CD1c-positive myeloid dendritic cell (primary cell): Measurements from ENCODE around the gene VSIG10L.

Source experiments
- DNase-seq: peaks from one replicate; pipeline ENCODE4 v3.0.0-alpha.2; 2016; ENCODE audit errors: extremely low spot score

Gene VSIG10L

DNA sequence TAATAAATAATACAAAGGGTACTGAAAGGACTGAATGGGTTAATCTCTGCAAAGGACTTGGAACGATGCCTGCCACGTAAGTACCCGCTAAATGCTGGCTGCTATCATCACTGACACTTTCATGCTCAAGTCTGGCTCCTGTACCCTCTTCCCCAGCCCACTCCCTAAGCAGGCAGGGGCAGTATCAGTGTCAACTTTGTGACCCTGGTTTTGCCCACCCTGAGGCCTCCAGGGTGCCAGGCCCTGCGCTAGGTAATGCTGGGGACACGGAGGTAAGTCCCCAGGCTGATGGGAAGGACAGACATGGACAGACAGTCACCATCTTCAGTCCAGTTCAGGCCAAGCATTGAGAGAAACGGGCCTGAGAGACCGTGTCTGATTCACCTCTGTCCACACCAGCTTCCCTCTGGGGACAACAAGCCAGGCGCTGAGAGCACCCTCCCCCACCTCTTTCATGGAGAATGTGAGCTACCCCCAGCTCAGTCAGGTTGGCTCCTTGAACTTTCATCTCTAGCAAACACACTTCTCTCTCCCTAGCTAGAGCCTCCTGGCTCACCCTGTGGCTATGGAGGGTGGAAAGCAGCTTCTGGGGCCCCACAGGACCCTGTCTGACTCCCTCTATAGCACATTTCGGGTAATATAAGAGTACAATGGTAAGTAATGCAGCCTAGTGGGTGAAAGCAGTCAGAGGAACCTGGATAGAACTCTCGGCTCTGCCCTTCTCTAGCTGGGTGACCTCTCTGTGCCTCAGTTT, 23.4 kb upstream of the VSIG10L start:
- peak; percentile 19 for DNase-seq

DNA sequence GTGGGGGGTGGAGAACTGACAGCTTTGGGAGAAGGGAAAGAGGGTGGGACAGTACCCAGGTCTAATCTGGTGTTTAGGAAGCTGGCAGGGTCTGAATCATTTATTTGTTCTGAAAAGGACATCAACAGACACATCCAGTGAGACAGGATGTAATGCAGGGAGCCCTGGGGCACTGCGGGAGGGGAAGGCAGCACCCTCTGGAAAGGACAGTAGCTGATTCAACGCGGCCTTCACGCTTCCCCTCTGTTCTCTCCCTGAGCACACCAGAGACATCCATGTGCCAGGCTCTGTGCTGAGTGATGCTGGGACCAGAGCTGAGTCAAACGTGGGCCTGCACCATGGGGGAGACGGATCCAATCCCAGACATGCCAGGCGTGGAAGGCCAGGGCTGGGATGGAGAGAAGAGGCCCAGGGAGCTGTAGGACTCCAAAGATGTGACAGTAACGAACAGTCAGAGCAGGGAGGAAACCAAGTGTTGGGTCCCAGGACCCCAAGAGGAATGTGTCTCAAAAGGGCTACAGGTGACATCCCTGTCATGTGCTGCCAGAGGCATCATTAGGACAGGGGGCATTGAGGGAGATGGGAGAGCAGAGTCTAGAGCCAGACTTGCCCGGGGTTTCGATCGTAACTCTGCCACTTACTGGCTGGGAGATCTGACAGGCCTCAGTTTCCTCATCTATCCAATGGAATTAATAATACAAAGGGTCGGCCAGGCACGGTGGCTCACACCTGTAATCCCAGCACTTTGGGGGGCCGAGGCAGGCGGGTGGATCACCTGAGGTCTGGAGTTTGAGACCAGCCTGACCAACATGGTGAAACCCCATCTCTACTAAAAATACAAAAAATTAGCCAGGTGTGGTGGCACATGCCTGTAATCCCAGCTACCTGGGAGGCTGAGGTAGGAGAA, 22.5 kb upstream of the VSIG10L start:
- no peak for DNase-seq

DNA sequence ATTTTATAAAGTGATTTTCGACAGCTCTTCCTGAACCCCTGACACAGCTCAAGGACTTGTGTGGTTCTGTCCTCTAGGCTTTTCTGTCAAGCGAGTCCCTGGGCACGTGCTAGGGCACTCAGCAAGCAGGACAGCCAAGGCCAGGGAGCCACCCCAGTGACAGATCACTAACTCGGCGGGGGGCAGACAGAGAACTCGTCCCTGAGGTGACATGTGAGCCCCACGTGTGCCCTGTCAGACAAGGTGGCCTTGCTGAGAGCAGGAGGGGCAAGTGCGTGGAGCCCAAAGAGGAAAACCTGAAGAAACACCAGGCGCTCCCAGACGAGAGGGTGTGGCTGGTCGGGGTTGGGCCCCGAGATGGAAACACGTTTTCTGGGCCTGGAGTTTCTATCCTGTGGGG, 19.3 kb upstream of the VSIG10L start:
- no peak for DNase-seq

DNA sequence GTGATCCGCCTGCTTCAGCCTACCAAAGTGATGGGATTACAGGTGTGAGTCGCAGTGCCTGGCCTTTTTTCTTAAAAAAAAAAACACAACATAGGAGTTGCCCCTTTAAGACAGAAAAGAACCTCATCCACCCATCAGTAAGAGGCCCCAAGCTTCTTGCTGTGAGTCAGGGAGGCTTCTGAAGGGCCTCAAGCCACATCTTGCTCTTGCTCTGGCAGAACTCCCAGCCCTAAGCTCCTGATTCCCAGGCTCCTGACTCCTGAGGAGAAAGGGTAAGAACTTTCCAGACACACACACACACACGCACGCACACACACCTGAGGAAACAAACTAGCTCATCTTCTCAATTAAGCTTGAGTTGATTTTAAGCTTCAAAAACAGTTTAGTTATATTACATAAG, 17.4 kb upstream of the VSIG10L start:
- no peak for DNase-seq

DNA sequence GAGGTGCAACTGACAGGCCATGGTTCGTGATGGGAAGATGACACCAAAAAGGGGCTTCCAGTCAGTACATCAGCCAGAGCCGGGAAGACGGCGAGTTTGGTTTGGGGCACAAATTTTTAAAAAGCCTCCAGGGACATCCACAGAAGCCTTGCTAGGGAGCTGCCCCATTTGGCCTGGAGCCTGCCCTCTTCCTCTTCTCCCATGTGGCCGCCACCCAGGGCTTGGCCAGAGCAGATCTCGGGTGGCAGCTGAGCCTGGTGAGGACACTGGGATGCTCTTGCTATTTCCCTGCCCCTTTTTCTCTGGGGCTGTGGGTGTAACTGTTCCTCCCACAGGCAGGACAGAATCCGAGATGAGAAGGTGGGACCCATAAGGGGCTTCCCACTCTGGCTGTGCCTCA, 16.0 kb upstream of the VSIG10L start:
- no peak for DNase-seq

DNA sequence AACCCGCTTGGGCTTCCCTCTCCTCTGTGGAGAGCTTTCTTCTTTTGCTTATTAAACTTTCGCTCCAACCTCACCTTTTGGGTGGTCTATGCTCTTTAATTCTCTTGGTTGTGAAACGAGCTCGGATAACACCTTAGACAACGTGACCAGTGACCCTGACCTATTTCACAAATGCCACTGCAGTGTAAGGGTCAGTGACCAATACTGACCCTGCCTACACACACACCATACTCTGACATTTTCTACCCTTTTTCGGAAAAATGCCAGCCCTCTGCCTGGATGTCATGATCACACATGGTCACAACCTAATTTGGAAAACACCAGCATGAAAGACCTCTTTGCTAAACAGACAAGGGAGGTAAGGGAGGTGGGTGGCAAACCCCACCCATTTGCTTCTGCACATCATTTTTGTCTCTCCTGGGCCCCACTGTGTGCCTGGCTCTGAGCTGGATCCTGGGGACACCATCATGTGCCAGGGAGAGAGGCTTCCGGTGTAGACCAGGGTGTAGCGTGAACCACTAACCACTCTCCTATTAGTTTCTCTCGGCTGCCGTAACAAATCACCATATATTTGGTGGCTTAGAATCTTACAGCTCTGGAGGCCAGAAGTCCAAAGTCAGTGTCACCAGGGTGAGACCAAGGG, 14.3 kb upstream of the VSIG10L start:
- no peak for DNase-seq

DNA sequence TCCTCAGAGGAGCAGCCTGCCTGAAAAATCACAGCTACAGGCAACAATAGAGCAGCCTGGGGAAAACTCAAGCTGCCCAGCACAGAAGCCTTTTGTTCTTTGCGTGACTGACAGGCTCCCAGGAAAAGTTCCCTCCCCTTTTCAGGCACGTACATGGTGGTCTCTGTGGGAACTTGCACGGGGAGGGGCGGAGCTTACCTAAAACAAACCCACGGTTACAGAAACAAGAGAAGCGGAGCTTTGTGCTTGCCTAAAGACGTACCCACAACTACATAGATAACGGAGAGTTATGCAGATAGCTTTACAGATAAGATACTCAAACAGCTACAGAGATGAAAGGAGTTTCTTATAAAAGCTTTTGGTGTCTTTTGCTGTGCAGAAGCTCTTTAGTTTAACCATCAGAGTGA, 12.8 kb upstream of the VSIG10L start:
- no peak for DNase-seq

DNA sequence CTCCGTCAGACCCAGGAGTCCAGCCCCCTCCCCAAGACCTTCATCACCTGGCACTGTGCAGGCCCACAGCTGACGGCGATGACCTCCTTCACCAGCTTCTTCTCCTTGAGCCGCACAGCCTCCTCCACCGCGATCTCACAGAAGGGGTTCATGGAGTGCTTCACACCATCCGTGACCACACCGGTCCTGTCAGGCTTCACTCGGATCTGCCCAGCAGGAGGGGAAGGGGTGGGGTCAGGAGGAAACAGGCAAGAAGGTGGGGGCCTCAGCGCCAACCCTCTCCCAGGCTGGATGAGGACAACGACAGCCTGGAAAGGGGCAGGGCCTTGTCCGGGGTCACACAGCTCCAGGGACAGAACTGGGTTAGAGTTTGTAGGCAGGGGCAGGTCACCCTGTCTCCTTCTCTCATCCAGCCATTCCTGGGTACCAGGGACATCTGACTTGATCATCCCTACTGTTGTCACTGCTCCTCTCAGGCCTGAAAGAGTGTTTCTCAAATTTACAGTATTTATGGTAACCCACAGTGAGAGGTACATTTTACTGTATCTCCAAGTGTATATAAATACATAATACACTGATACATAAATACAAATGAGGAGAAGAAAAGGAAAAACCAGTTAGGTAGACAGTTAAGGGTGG, 12.3 kb upstream of the VSIG10L start:
- DNase-seq = no peak

DNA sequence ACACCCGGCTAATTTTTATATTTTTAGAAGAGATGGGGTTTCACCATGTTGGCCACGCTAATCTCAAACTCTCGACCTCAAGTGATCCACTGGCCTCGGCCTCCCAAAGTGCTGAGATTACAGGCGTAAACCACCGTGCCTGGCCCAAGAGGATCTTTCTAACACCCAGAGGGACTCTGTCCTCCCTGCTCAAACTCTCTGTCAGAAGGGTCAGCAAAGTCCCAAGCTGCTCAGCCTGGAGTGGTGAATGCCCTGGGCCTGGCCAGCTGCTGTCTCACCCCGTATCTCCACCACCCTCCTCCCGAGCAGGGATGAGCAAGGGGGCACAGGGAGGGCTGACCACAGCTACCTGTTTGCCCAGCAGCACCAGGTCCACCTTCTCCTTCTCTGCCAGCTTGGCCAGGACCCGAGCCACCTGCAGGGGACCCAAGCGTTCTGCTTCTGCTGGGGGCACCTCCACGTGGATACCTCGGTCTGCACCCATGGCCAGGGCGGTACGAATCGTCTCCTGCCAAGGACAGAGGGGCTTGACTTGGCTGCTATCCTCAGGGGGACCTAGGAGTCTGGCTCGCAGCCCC, 10.9 kb upstream of the VSIG10L start:
- DNase-seq = no peak

DNA sequence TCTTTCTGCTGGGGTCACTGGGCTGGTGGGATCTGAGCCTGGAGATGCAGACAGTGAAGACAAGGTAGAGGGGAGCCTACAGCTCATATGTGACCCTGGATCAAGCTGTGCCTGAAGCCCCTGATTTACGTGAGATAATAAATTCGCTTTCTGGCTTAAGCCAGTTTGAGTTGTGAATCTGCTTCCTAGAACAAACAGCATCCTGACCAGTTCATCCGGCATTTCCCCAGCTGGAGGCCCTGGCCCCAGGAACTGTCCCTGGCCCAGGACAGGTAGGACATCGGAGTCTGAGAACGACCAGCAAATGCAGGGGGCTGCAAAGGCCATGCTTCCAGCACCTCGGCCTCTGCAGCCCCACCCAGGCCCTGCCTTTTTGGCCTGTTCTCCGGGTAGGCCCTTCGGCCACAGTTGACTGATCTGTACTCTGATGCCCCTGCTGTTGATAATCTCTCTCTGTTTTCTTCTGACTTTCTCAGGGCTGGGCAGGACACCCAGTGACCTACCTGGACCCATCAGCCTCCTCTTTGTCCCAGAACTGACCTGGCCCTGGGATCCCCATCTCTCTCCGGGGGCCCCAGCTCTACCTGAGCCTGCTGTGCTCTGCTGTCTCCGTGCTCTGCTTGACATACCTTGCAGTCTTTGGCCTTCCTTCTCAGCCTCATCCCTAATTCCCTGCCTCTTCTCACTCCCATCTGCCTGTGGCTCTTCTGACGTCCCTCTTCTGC, 9.5 kb upstream of the VSIG10L start:
- no peak for DNase-seq

DNA sequence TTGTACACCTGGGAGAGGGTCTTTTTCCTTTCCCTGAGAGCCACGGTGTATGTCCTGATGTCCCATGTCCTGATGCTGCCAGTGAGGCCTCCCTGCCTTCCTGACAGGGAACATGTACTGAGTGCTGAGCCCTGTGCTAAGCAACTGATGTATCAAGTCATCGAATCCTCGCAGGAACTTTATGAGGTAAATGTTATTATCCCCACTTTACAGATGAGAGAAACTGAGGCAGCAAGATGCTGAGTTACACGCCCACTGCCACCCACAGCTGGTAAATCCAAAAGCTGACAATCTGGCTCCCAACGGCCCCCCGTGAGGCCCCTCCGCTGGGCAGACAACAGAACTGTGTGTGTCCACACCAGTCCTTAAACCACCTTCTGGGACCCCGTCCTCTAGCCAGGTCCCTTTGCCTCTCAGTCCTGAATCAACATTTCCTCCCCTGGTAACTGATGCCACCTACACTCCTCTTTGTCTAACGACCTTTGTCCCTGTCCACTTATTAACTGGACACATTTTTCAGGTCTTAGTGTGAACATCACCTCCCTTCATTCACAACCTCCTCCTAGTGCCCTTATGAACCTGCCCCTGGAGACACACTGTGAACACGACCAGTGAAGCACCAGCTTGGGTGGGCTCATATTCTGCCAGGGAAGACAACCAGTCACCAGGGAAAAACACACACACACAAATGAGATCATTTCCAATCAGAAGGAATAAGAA, 5.4 kb upstream of the VSIG10L start:
- DNase-seq = no peak

DNA sequence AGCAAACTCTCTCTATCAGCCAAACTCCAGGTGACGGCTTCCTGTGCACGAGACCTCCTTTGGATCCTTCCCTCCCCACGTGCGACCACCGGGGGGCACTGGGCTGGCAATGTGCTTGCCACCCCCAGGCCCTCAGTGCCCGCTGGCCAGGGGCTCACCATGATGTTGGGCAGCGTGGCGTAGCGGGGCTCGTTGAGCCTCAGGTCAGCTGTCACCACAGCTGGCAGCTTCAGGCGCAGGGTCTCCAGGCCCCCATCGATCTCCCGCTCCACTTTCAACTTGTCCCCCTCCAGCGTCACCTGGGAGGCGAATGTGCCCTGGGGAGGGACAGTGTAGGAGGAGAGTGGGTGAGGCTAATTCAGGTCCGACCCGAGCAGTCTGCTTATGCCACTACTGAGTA, 4.8 kb upstream of the VSIG10L start:
- no peak for DNase-seq

DNA sequence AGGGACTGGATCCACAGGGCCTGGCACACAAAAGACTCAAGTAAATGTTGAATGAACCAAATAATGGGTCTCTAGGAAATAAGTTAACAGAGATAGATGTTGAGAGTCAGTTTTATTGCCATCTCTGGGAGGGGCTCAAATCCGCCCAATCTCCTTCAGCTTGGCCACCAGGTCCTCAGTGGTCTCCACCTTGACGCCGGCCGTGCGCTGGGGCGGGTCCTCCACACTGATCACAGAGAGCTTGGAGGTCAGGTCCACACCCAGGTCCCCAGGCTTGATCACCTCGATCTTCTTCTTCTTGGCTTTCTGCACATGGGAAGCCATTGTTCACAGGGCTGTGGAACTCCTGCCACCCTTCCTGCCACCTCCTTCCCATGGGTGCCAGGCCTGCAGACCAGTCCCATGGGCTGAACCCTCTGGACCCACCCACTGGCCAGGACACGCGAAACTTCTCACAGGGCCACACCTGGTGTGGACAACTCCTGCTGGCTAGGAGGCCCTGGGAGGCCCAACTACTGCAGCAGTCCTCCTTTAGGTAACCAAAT, 3.2 kb upstream of the VSIG10L start:
- DNase-seq = no peak

DNA sequence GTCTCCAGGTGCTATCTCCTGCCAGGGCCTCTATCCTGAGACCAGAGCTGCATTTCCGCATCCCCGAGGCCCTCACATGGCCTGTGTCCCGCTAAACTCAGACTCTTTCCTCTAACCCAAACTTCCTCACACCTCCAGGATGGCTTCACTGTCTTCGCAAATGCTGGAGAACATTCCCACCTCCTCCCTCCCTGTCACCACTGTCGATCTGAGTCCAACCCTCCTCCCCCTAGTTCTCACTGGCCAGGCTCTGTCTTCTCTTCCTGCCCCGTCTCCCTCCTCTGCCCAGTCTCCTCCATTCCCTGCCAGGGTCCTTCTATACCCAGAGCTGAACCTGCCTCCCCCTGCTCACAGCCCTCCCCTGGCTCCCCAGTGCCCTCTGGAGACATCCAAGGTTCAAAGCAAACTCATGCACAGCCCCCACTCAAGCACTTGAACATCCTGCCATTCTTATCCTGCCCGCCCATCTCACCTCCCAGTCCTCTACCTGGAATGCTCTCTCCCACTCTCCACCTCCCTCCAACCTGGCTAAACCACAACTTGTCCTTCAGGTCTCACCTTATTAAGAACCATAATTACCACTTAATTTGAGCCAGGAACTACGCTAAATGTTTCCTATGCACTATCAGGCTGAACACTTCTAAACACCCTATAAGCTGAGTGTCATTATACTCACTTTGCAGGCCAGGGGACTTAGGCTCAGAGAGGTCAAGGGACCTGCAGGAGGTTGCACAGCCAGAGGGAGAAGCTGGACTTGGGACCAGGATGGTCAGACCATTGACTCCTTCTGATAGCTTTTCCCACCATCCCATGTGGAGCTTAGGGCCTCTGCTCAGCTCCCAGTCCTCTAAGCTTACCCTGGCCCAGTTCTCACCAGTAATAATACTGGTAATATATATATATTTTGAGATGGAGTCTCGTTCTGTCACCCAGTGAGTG, 961 bp upstream of the VSIG10L start:
- DNase-seq = no peak

DNA sequence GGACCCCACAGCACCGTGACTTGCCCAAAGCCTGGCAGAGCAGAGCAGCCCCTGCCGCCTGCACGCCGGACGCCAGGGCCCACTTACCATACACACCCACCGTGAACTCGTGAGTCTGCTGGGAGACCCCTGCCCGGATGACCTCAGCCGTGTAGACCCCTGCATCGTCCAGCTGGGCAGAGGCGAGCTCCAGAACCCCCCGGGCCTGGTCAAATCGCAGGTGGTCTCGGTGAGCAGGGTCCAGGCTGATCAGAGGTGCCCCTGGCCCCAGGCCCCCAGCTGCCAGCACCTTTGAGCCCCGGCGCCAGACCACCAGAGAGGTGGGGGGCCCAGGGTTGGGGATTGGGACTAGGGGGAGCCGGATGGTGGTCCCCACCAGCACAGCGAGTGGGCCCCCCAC, 873 bp downstream of the VSIG10L start:
- no peak for DNase-seq

DNA sequence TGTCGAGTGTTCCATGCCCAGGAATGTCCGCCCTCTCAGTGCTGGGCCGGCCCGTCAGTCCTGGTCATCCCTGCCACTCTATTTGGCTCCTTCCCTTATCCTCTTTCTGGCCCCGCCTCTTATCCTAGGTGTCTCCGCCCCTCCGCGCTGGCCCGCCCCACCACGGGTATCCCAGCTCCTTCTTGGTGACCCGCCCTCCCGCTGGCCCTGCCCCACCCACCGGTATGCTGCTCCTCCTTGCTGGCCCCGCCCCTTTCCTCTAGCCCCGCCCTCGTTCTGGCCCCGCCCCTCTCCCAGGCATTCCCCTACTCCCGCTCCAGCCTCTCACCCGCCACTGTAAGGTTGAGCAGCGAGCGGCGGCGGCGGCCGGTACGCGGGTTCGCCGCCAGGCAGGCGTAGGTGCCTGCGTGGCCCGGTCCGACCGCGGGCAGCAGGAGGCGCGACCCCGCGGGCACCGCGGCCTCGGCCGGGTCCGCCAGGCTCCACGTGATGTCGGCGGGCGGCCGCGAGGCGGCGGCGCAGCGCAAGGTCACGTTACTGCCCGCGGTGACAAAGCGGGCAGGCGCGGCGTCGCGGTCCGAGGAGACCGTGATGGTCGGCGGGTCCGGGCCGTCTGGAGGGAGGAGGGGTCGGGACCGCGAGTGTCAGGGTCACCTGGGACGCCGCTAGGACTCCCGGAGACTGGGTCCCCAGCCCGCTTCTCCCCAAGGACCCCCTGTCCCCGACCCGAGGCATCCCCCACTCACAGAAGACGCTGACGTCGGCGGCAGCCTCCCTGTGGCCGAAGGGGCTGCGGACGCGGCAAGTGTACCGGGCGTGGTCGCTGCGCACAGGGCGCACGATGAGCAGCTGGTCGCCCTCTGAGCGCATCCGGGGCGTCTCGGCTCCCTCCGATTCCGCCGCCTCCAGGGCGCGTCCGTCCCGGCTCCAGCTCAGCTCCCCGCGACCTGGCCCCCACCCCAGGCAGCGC, 2.0 kb downstream of the VSIG10L start:
- peak; percentile 97 for DNase-seq

DNA sequence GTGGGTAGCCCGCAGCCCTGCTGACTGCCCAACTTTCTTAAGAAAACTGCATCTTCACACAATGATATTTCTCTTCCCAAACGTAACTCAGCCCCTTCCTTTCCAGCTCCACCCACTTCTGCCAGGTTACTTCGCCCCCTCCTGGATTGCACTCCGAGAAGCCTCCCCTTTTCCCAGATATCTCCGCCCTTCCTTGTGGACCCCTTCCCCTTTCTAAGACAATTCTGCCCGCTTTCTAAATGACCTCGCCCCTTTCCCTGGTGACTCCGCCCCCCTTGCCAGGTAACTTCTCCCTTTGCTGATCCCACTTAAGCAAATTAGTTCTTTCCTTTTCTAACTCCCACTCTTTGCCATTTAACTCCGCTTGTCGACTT, 2.6 kb downstream of the VSIG10L start:
- DNase-seq = no peak
